ENCODE data around the gene HSF2. TPM values are rescaled to one million over a fixed set of nuclear protein-coding genes. Genes with fewer than 3 reads are reported as not detected.

Gene HSF2
- total RNA-seq, 1 experiment from 2014 or later, result 10.6 TPM

DNA sequence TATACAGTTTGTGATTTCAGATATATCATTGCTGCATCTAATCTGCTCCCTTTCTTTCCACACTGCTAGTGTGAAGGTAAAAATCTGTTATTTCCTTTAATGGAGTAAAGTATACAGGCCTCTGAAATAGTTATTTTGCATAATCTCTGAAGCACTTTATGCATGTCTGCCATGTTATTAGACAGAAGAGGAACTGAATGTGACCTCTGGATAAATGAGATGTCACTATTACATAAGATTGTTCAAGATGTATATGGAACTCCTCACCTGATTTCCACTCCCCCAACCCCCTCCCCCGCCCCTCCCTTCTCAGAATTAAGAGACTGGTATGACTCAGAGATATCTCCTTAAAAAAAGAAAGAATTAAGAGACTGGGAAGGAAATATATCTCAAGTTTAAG lies 45.8 kb downstream of the HSF2 start (continued):
- TF ChIP-seq ELF4 (CRISPR knock-in tag; IDR thresholded peaks at IDR 0.05; ENCODE audit: low read depth) (no peak), ETV6 (CRISPR knock-in tag; IDR thresholded peaks at IDR 0.05) (no peak), JUN (CRISPR knock-in tag; IDR thresholded peaks at IDR 0.05) (no peak), ZBTB21 (CRISPR knock-in tag; IDR thresholded peaks at IDR 0.05; ENCODE audit: borderline replicate concordance) (no peak), JAZF1 (CRISPR knock-in tag; IDR thresholded peaks at IDR 0.05) (no peak), ZNF416 (CRISPR knock-in tag; IDR thresholded peaks at IDR 0.05) (no peak), GABPB1 (CRISPR knock-in tag; IDR thresholded peaks at IDR 0.05) (no peak)
- TF ChIP-seq, protein P1, sequence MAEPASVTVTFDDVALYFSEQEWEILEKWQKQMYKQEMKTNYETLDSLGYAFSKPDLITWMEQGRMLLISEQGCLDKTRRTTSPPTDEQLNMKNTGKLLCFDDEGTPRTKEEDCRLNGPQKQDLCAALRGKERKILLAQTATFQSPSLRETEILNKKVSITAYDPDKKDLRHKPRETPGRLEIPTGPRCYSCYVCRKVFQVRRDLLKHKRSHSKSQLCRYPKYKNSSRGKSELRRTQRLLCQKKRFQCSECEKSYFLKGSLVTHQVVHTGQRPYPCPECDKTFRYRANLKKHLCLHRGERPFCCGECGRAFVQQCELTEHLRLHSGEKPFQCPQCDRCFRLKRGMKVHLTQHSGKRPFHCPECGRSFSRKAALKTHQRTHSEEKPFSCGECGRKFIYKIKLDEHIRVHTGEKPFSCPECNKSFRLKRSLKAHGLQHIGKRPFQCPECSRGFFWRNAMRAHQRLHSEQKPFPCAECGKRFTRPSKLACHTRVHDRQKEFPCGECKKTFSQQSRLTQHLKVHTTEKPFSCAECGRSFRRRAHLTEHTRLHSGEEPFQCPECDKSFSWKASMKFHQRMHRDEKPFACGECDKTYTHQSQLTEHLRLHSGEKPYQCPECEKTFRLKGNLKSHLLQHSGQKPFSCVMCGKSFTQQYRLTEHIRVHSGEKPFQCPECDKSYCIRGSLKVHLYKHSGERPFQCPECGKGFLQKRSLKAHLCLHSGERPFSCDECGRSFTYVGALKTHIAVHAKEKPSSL (CRISPR knock-in tag; conservative IDR thresholded peaks at IDR 0.05), result no peak
- TF ChIP-seq, protein P2, sequence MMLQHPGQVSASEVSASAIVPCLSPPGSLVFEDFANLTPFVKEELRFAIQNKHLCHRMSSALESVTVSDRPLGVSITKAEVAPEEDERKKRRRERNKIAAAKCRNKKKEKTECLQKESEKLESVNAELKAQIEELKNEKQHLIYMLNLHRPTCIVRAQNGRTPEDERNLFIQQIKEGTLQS (CRISPR knock-in tag; conservative IDR thresholded peaks at IDR 0.05), result no peak

DNA sequence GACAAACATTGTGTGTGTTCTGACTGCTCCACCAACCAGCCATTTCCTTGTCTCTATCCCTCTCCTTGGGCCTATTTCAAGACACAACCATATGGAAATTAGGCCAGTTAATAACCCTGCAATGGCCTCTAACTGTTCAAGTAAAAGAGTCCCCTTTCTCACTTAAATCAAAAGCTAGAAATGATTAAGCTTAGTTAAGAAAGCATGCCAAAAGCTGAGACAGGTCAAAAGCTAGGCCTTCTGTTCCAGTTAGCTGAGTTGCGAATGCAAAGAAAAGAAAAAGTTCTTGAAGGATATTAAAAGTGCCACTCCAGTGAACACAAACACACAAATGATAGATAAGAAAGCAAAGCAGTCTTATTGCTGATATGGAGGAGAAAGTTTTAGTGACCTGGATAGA lies 49.6 kb downstream of the HSF2 start:
- Mint-ChIP-seq H3K9me3 (no peaks in the 10 kb centered on the region), H3K36me3 (peaks cover 31% of the 10 kb centered on the region)
- CTCF ChIA-PET, result no interaction called here

DNA sequence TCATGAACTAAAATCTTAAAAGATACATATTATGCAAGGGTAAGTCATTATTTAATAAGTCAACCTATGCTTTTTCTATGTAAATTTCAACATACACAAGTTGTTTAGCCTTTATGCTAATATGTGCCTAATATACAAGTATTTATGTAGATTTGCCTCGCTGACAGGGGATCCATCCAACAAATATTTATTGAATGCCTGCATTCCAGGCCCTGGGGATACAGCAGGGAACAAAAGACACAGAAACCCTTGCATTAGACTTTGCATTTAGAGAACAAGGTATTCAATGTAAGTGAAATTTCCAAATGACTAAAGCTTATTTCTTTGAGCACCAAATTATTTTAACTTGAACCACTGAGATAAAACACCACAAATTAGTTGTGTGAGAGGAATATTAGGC lies 53.1 kb downstream of the HSF2 start:
- POLR2A ChIA-PET, result no interaction called here
- Mint-ChIP-seq H3K27me3 (ENCODE audit: low read depth) (no peaks in the 10 kb centered on the region), H3K36me3 (peaks cover 30% of the 10 kb centered on the region), H3K4me3 (no peak overlapping the region), H3K27ac (no peak overlapping the region), H3K4me1 (peaks cover 11% of the 10 kb centered on the region), H3K9me3 (no peaks in the 10 kb centered on the region)
- DNase-seq (ENCODE audit: low spot score) (no peak), ATAC-seq (0 out of 2 replicates have a peak, but pooled peaks have one; percentile 28)
- CTCF ChIA-PET, result interaction anchor here (1.1 kb wide), 1 partner anchor 53 kb away, joined by 3 read pairs; the partner anchor contains the start of gene HSF2
- no peak for TF ChIP-seq NR3C1 (CRISPR knock-in tag; conservative IDR thresholded peaks at IDR 0.05; ENCODE audit: low read depth)
- TF ChIP-seq HMGA2 (CRISPR knock-in tag; IDR thresholded peaks at IDR 0.05), result no peak
- TF ChIP-seq, protein P3, sequence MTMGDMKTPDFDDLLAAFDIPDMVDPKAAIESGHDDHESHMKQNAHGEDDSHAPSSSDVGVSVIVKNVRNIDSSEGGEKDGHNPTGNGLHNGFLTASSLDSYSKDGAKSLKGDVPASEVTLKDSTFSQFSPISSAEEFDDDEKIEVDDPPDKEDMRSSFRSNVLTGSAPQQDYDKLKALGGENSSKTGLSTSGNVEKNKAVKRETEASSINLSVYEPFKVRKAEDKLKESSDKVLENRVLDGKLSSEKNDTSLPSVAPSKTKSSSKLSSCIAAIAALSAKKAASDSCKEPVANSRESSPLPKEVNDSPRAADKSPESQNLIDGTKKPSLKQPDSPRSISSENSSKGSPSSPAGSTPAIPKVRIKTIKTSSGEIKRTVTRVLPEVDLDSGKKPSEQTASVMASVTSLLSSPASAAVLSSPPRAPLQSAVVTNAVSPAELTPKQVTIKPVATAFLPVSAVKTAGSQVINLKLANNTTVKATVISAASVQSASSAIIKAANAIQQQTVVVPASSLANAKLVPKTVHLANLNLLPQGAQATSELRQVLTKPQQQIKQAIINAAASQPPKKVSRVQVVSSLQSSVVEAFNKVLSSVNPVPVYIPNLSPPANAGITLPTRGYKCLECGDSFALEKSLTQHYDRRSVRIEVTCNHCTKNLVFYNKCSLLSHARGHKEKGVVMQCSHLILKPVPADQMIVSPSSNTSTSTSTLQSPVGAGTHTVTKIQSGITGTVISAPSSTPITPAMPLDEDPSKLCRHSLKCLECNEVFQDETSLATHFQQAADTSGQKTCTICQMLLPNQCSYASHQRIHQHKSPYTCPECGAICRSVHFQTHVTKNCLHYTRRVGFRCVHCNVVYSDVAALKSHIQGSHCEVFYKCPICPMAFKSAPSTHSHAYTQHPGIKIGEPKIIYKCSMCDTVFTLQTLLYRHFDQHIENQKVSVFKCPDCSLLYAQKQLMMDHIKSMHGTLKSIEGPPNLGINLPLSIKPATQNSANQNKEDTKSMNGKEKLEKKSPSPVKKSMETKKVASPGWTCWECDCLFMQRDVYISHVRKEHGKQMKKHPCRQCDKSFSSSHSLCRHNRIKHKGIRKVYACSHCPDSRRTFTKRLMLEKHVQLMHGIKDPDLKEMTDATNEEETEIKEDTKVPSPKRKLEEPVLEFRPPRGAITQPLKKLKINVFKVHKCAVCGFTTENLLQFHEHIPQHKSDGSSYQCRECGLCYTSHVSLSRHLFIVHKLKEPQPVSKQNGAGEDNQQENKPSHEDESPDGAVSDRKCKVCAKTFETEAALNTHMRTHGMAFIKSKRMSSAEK (CRISPR knock-in tag; IDR thresholded peaks at IDR 0.05; ENCODE audit: borderline replicate concordance), result no peak
- TF ChIP-seq, protein P4, sequence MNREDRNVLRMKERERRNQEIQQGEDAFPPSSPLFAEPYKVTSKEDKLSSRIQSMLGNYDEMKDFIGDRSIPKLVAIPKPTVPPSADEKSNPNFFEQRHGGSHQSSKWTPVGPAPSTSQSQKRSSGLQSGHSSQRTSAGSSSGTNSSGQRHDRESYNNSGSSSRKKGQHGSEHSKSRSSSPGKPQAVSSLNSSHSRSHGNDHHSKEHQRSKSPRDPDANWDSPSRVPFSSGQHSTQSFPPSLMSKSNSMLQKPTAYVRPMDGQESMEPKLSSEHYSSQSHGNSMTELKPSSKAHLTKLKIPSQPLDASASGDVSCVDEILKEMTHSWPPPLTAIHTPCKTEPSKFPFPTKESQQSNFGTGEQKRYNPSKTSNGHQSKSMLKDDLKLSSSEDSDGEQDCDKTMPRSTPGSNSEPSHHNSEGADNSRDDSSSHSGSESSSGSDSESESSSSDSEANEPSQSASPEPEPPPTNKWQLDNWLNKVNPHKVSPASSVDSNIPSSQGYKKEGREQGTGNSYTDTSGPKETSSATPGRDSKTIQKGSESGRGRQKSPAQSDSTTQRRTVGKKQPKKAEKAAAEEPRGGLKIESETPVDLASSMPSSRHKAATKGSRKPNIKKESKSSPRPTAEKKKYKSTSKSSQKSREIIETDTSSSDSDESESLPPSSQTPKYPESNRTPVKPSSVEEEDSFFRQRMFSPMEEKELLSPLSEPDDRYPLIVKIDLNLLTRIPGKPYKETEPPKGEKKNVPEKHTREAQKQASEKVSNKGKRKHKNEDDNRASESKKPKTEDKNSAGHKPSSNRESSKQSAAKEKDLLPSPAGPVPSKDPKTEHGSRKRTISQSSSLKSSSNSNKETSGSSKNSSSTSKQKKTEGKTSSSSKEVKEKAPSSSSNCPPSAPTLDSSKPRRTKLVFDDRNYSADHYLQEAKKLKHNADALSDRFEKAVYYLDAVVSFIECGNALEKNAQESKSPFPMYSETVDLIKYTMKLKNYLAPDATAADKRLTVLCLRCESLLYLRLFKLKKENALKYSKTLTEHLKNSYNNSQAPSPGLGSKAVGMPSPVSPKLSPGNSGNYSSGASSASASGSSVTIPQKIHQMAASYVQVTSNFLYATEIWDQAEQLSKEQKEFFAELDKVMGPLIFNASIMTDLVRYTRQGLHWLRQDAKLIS (CRISPR knock-in tag; IDR thresholded peaks at IDR 0.05; ENCODE audit: borderline replicate concordance), result no peak

More for the DNA sequence above, 49.6 kb downstream of the HSF2 start:
- no peak for DNase-seq (ENCODE audit: low spot score)
- no peak overlapping the region for H3K4me3 Mint-ChIP-seq
- no peak for ATAC-seq
- H3K27me3 Mint-ChIP-seq (ENCODE audit: low read depth), result no peaks in the 10 kb centered on the region
- no peak for TF ChIP-seq NR1H2 (CRISPR knock-in tag; IDR thresholded peaks at IDR 0.05)
- TF ChIP-seq, protein P5, sequence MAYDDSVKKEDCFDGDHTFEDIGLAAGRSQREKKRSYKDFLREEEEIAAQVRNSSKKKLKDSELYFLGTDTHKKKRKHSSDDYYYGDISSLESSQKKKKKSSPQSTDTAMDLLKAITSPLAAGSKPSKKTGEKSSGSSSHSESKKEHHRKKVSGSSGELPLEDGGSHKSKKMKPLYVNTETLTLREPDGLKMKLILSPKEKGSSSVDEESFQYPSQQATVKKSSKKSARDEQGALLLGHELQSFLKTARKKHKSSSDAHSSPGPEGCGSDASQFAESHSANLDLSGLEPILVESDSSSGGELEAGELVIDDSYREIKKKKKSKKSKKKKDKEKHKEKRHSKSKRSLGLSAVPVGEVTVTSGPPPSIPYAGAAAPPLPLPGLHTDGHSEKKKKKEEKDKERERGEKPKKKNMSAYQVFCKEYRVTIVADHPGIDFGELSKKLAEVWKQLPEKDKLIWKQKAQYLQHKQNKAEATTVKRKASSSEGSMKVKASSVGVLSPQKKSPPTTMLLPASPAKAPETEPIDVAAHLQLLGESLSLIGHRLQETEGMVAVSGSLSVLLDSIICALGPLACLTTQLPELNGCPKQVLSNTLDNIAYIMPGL (CRISPR knock-in tag; IDR thresholded peaks at IDR 0.05), result no peak
- no peak for TF ChIP-seq ZNF396 (CRISPR knock-in tag; IDR thresholded peaks at IDR 0.05; ENCODE audit: borderline replicate concordance)
- POLR2A ChIA-PET, result no interaction called here
- no peak overlapping the region for H3K27ac Mint-ChIP-seq
- peaks cover 11% of the 10 kb centered on the region for H3K4me1 Mint-ChIP-seq
